Stimulated activated CD4-positive, alpha-beta T cell treated with anti-CD3 and anti-CD28 coated beads, Interleukin-1b, Interleukin-23, amount 100 ng/mL, for 48 hours (primary cell): ENCODE data around the gene HSPB2.

ENCODE experiments used
- DNase-seq: peaks from one replicate; pipeline ENCODE4 v3.0.0-alpha.2; 2020

The HSPB2 gene

GRCh38 chr11:111941963-111942362 is 29.4 kb downstream of the HSPB2 start:
- no peak for DNase-seq

GRCh38 chr11:111942829-111943228 is 30.3 kb downstream of the HSPB2 start:
- no peak for DNase-seq

- DNase-seq = no peak
Observed at GRCh38 chr11:111944139-111944538, 31.6 kb downstream of the HSPB2 start.

GRCh38 chr11:111944651-111945051 is 32.1 kb downstream of the HSPB2 start:
- DNase-seq = no peak

GRCh38 chr11:111945198-111945597 is 32.7 kb downstream of the HSPB2 start:
- no peak for DNase-seq

- DNase-seq = no peak
Observed at GRCh38 chr11:111946499-111946898, 34.0 kb downstream of the HSPB2 start.

GRCh38 chr11:111947143-111947542 is 34.6 kb downstream of the HSPB2 start:
- DNase-seq = no peak

GRCh38 chr11:111949519-111950426 is 37.2 kb downstream of the HSPB2 start:
- DNase-seq = no peak

GRCh38 chr11:111951565-111951964 is 39.0 kb downstream of the HSPB2 start:
- DNase-seq = no peak

GRCh38 chr11:111954154-111954553 is 41.6 kb downstream of the HSPB2 start:
- no peak for DNase-seq

- DNase-seq = no peak
Observed at GRCh38 chr11:111957663-111958444, 45.3 kb downstream of the HSPB2 start.

- no peak for DNase-seq
Observed at GRCh38 chr11:111960916-111961315, 48.4 kb downstream of the HSPB2 start.

GRCh38 chr11:111961389-111962300 is 49.1 kb downstream of the HSPB2 start:
- DNase-seq = no peak
